GM12891 (cell line): ENCODE measurements around the gene GTPBP1.

ENCODE experiments used
- PAX5 ChIP-seq: IDR thresholded peaks from 2 replicates; pipeline ENCODE4 v1.6.1; 2011; ENCODE audit warnings: low read length, moderate library complexity, mild to moderate bottlenecking; ENCODE audit not compliant: insufficient read depth, severe bottlenecking
- POLR2A ChIP-seq: IDR thresholded peaks from 2 replicates; pipeline ENCODE4 v1.6.1; 2011; ENCODE audit warnings: low read depth, low read length, control low read depth
- POLR2AphosphoS5 ChIP-seq: IDR thresholded peaks from 2 replicates; pipeline ENCODE4 v1.6.1; 2011; ENCODE audit warnings: low read depth, low read length, control low read depth
- POU2F2 ChIP-seq: IDR thresholded peaks from 2 replicates; pipeline ENCODE4 v1.6.1; 2011; ENCODE audit warnings: low read depth, mild to moderate bottlenecking, control low read depth, low read length, moderate library complexity
- SPI1 ChIP-seq: IDR thresholded peaks from 2 replicates; pipeline ENCODE4 v1.6.1; 2011; ENCODE audit warnings: low read depth, low read length, control low read depth
- TAF1 ChIP-seq: IDR thresholded peaks from 2 replicates; pipeline ENCODE4 v1.6.1; 2011; ENCODE audit warnings: low read depth, low read length, control low read depth

GRCh38 chr22:38735465-38736256, 29.9 kb downstream of the GTPBP1 start:
- peak; percentile 21; the same call in 1 of the 2 replicates for TF ChIP-seq POLR2A
- TF ChIP-seq POU2F2: no peak
- peak; percentile 68 for TF ChIP-seq POLR2AphosphoS5
- TF ChIP-seq SPI1: no peak
- no peak for TF ChIP-seq TAF1
- TF ChIP-seq PAX5: no peak
